PC-9 (cell line): ENCODE measurements around the gene KCNE1. TPM values are rescaled to one million over a fixed set of nuclear protein-coding genes. Genes with fewer than 3 reads are reported as not detected.

Experiments used
- BruUV-seq: library from RNA; stranded (reverse); fragments of 400-500 nt; replicated peaks from 2 replicates; lab custom pipeline; 2021; lab: Mats Ljungman, UMichigan
- CTCF ChIA-PET: fragments of 300-600 bp; sonication (Branson Sonifier 250); formaldehyde crosslinking; loops from one replicate; lab custom pipeline; 2022; ENCODE audit warnings: antibody characterized with exemption; lab: Charles Lee
- POLR2A ChIA-PET: fragments of 300-600 bp; sonication (Branson Sonifier 250); formaldehyde crosslinking; loops from one replicate; lab custom pipeline; 2022; ENCODE audit warnings: antibody characterized with exemption; ENCODE audit not compliant: unreplicated experiment; lab: Charles Lee
- DNase-seq, 2 experiments: peaks; one replicate each; pipeline versions ENCODE4 v3.0.0 to v3.0.0-alpha.2; 2015 to 2022; ENCODE audit warnings: mixed read lengths in 1 of 2
- H2AFZ ChIP-seq: fragments of 200-600 bp; sonication (generic); 2 replicates; pipeline ENCODE4 v1.8.1; 2017; ENCODE audit warnings: antibody characterized with exemption
- H3F3A ChIP-seq: fragments of 200-600 bp; sonication (generic); 2 replicates; pipeline ENCODE4 v1.8.1; 2017; ENCODE audit warnings: antibody characterized with exemption, mild to moderate bottlenecking, low read depth; ENCODE audit not compliant: insufficient read depth
- H3K27ac ChIP-seq: fragments of 200-600 bp; sonication (generic); 2 replicates; pipeline ENCODE4 v1.6.1; 2016; ENCODE audit warnings: mixed run types
- H3K27me3 ChIP-seq: fragments of 200-600 bp; sonication (generic); 2 replicates; pipeline ENCODE4 v1.6.1; 2016; ENCODE audit warnings: low read depth, mixed run types; ENCODE audit not compliant: insufficient read depth
- H3K36me3 ChIP-seq: fragments of 200-600 bp; sonication (generic); 2 replicates; pipeline ENCODE4 v1.6.1; 2016; ENCODE audit warnings: low read depth, mixed run types
- H3K4me1 ChIP-seq: fragments of 200-600 bp; sonication (generic); replicated peaks from 2 replicates; pipeline ENCODE4 v1.6.1; 2016; ENCODE audit warnings: mixed run types; ENCODE audit not compliant: insufficient read depth
- H3K4me2 ChIP-seq: fragments of 200-600 bp; sonication (generic); 2 replicates; pipeline ENCODE4 v1.6.1; 2017; ENCODE audit warnings: mixed run types
- H3K4me3 ChIP-seq: fragments of 200-600 bp; sonication (generic); 2 replicates; pipeline ENCODE4 v1.6.1; 2016; ENCODE audit warnings: mixed run types
- H3K79me2 ChIP-seq: fragments of 200-600 bp; sonication (generic); 2 replicates; pipeline ENCODE4 v1.6.1; 2017; ENCODE audit warnings: low read depth, mixed run types
- H3K9me2 ChIP-seq: fragments of 200-600 bp; sonication (generic); 2 replicates; pipeline ENCODE4 v1.8.1; 2017; ENCODE audit warnings: mild to moderate bottlenecking; ENCODE audit not compliant: insufficient read depth
- H3K9me3 ChIP-seq: fragments of 200-600 bp; sonication (generic); 2 replicates; pipeline ENCODE4 v1.8.1; 2016; ENCODE audit warnings: low read depth; ENCODE audit not compliant: insufficient read depth
- H4K20me1 ChIP-seq: fragments of 200-600 bp; sonication (generic); 2 replicates; pipeline ENCODE4 v1.8.1; 2017; ENCODE audit not compliant: insufficient read depth
- EZH2 ChIP-seq: fragments of 200-600 bp; sonication (generic); IDR thresholded peaks from 2 replicates; pipeline ENCODE4 v1.8.0; 2017; ENCODE audit warnings: antibody characterized with exemption, low read depth
- intact Hi-C: fragments of 100-400 bp; cut with micrococcal nuclease; formaldehyde crosslinking; loops from one replicate; pipeline ENCODE4 v1.10.0; 2022; ENCODE audit not compliant: unreplicated experiment
- total RNA-seq: library from RNA; stranded (reverse); gene quantifications from 2 replicates; pipeline ENCODE4 v1.2.3, GENCODE V29; 2021
- TF ChIP-seq, protein P1 (sequence below): fragments of 200-600 bp; sonication (generic); conservative IDR thresholded peaks from 2 replicates; pipeline ENCODE4 v1.6.1; 2017; ENCODE audit warnings: mixed run types, antibody characterized with exemption, mild to moderate bottlenecking, moderate library complexity

KCNE1 gene
- total RNA-seq, 1 experiment from 2014 or later = 0.31 TPM

- POLR2A ChIA-PET = no interaction called here
- no peak overlapping the region for H3K4me3 ChIP-seq
- H3K36me3 ChIP-seq = no peaks in the 10 kb centered on the region
- no peaks in the 10 kb centered on the region for H3K9me3 ChIP-seq
- H3K27ac ChIP-seq = no peak overlapping the region
- H3K9me2 ChIP-seq = no peaks in the 10 kb centered on the region
- CTCF ChIA-PET = no interaction called here
- no peaks in the 10 kb centered on the region for H4K20me1 ChIP-seq
- intact Hi-C loops = no loop called here
- no peaks in the 10 kb centered on the region for H3K27me3 ChIP-seq
- H3K4me1 ChIP-seq = peaks cover 22% of the 10 kb centered on the region
- no peak overlapping the region for H2AFZ ChIP-seq
- BruUV-seq = no TSS peak
- H3K79me2 ChIP-seq = no peaks in the 10 kb centered on the region
- no peak for TF ChIP-seq EZH2
- TF ChIP-seq, protein P1, sequence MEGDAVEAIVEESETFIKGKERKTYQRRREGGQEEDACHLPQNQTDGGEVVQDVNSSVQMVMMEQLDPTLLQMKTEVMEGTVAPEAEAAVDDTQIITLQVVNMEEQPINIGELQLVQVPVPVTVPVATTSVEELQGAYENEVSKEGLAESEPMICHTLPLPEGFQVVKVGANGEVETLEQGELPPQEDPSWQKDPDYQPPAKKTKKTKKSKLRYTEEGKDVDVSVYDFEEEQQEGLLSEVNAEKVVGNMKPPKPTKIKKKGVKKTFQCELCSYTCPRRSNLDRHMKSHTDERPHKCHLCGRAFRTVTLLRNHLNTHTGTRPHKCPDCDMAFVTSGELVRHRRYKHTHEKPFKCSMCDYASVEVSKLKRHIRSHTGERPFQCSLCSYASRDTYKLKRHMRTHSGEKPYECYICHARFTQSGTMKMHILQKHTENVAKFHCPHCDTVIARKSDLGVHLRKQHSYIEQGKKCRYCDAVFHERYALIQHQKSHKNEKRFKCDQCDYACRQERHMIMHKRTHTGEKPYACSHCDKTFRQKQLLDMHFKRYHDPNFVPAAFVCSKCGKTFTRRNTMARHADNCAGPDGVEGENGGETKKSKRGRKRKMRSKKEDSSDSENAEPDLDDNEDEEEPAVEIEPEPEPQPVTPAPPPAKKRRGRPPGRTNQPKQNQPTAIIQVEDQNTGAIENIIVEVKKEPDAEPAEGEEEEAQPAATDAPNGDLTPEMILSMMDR = no peak
- no peak for DNase-seq
- no peak overlapping the region for H3K4me2 ChIP-seq
- H3F3A ChIP-seq = no peaks in the 10 kb centered on the region
Measured at GRCh38 chr21:34537838-34538237, 25.8 kb upstream of the KCNE1 start.

DNA sequence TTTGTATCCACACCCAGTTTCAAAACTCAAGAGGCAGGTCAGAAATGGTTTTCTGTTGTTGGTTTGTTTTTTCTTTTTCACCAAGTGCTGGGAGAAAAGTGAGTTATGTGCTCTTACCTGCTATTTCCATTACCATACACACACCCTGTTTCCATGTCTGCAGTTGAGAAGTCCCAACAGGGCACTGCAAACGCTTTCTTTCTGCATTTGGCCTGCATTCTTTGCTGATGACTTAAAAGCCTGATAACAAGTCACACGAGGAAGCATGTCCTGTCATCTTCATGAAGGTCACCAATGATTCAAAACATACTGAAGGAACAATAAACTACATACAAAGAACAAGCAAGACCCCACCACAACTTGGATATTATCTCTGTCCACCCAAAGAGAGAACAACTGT is 24.8 kb upstream of the KCNE1 start:
- Histone ChIP-seq H4K20me1 (no peaks in the 10 kb centered on the region), H2AFZ (no peak overlapping the region), H3K4me1 (peaks cover 21% of the 10 kb centered on the region), H3K36me3 (no peaks in the 10 kb centered on the region), H3K27ac (no peak overlapping the region), H3F3A (no peaks in the 10 kb centered on the region), H3K27me3 (no peaks in the 10 kb centered on the region), H3K79me2 (no peaks in the 10 kb centered on the region), H3K9me3 (no peaks in the 10 kb centered on the region), H3K9me2 (no peaks in the 10 kb centered on the region), H3K4me3 (no peak overlapping the region), H3K4me2 (no peak overlapping the region)
- intact Hi-C loops = no loop called here
- ChIA-PET CTCF (no interaction called here), POLR2A (no interaction called here)
- BruUV-seq = no TSS peak
- DNase-seq = peak; percentile 26 to 62
- TF ChIP-seq, protein P1 = no peak
- no peak for TF ChIP-seq EZH2

- no peaks in the 10 kb centered on the region for H3K79me2 ChIP-seq
Measured at GRCh38 chr21:34536311-34536710, 24.3 kb upstream of the KCNE1 start.

More at GRCh38 chr21:34536311-34536710, 24.3 kb upstream of the KCNE1 start:
- Histone ChIP-seq H3K9me3 (no peaks in the 10 kb centered on the region), H3K4me2 (no peak overlapping the region), H3K9me2 (no peaks in the 10 kb centered on the region), H3K4me1 (peaks cover 21% of the 10 kb centered on the region), H3F3A (no peaks in the 10 kb centered on the region), H3K36me3 (no peaks in the 10 kb centered on the region), H2AFZ (no peak overlapping the region), H3K27ac (no peak overlapping the region), H3K4me3 (no peak overlapping the region), H4K20me1 (no peaks in the 10 kb centered on the region), H3K27me3 (no peaks in the 10 kb centered on the region)
- no peak for TF ChIP-seq EZH2
- TF ChIP-seq, protein P1 = no peak
- POLR2A ChIA-PET = no interaction called here
- no TSS peak for BruUV-seq
- intact Hi-C loops = no loop called here
- DNase-seq = no peak
- CTCF ChIA-PET = no interaction called here
